SK-N-SH treated with all-trans-retinoic acid at 6 μM for 48 hours (cell line): ENCODE measurements around the gene LPAR2.

Source experiments
- ATAC-seq: fragments of 200-7000 bp; cut with Tn5 transposase; 3 replicates; pipeline ENCODE4 v1.9.1; 2020; ENCODE audit warnings: mild to moderate bottlenecking, moderate library complexity
- ARNTL ChIP-seq: fragments of 450-650 bp; formaldehyde crosslinking; IDR thresholded peaks from 2 replicates; pipeline ENCODE4 v1.5.0; 2020; ENCODE audit warnings: low read depth, mild to moderate bottlenecking, moderate library complexity, borderline replicate concordance
- BACH2 ChIP-seq: fragments of 250-450 bp; sonication (Bioruptor Pico); IDR thresholded peaks from 2 replicates; pipeline ENCODE4 v1.9.0; 2021; ENCODE audit warnings: mild to moderate bottlenecking, borderline replicate concordance
- ESRRG ChIP-seq: fragments of 250-450 bp; sonication (Bioruptor Pico); IDR thresholded peaks from 2 replicates; pipeline ENCODE4 v1.6.1; 2021; ENCODE audit warnings: mild to moderate bottlenecking
- GLIS3 ChIP-seq: fragments of 250-450 bp; sonication (Bioruptor Pico); IDR thresholded peaks from 2 replicates; pipeline ENCODE4 v1.5.0; 2020; ENCODE audit warnings: mild to moderate bottlenecking, moderate library complexity
- ISL1 ChIP-seq: fragments of 250-450 bp; sonication (Bioruptor Pico); IDR thresholded peaks from 2 replicates; pipeline ENCODE4 v2.1.2; 2022; ENCODE audit warnings: mild to moderate bottlenecking, moderate library complexity
- OSR1 ChIP-seq: fragments of 250-450 bp; sonication (Bioruptor Pico); IDR thresholded peaks from 2 replicates; pipeline ENCODE4 v1.8.0; 2022; ENCODE audit warnings: moderate library complexity, mild to moderate bottlenecking, inconsistent platforms
- PPARA ChIP-seq: fragments of 250-450 bp; sonication (Bioruptor Pico); IDR thresholded peaks from 2 replicates; pipeline ENCODE4 v1.5.0; 2020; ENCODE audit warnings: mild to moderate bottlenecking, borderline replicate concordance
- RARB ChIP-seq: fragments of 250-450 bp; sonication (Bioruptor Pico); IDR thresholded peaks from 2 replicates; pipeline ENCODE4 v1.8.0; 2021; ENCODE audit warnings: mild to moderate bottlenecking, moderate library complexity
- SNAI2 ChIP-seq: fragments of 250-450 bp; sonication (Bioruptor Pico); IDR thresholded peaks from 2 replicates; pipeline ENCODE4 v1.5.0; 2020; ENCODE audit warnings: mild to moderate bottlenecking, moderate library complexity
- TCF4 ChIP-seq: fragments of 250-450 bp; sonication (Bioruptor Pico); IDR thresholded peaks from 2 replicates; pipeline ENCODE4 v1.8.0; 2021; ENCODE audit warnings: mild to moderate bottlenecking, moderate library complexity, borderline replicate concordance
- TOX ChIP-seq: fragments of 250-450 bp; sonication (Bioruptor Pico); IDR thresholded peaks from 2 replicates; pipeline ENCODE4 v1.8.0; 2021; ENCODE audit warnings: mild to moderate bottlenecking, moderate library complexity, borderline replicate concordance
- ZC3H10 ChIP-seq: fragments of 250-450 bp; sonication (Bioruptor Pico); IDR thresholded peaks from 2 replicates; pipeline ENCODE4 v1.5.1; 2021; ENCODE audit warnings: mild to moderate bottlenecking, moderate library complexity
- ZFP3 ChIP-seq: fragments of 250-450 bp; sonication (Bioruptor Pico); IDR thresholded peaks from 2 replicates; pipeline ENCODE4 v1.5.0; 2020; ENCODE audit warnings: mild to moderate bottlenecking, moderate library complexity
- ZFP30 ChIP-seq: fragments of 450-650 bp; formaldehyde crosslinking; IDR thresholded peaks from 2 replicates; pipeline ENCODE4 v1.5.0; 2022; ENCODE audit warnings: mild to moderate bottlenecking, moderate library complexity
- ZNF565 ChIP-seq: fragments of 450-650 bp; formaldehyde crosslinking; conservative IDR thresholded peaks from 2 replicates; pipeline ENCODE4 v1.5.0; 2020; ENCODE audit warnings: low read depth, mild to moderate bottlenecking, moderate library complexity
- ZNF70 ChIP-seq: fragments of 450-650 bp; formaldehyde crosslinking; IDR thresholded peaks from 2 replicates; pipeline ENCODE4 v1.5.0; 2020; ENCODE audit warnings: mild to moderate bottlenecking, moderate library complexity
- TF ChIP-seq, protein P1 (sequence below): fragments of 250-450 bp; sonication (Bioruptor Pico); IDR thresholded peaks from 2 replicates; pipeline ENCODE4 v1.5.1; 2021; ENCODE audit warnings: mild to moderate bottlenecking, moderate library complexity
- TF ChIP-seq, protein P2 (sequence below): fragments of 250-450 bp; sonication (Bioruptor Pico); IDR thresholded peaks from 2 replicates; pipeline ENCODE4 v1.5.0; 2020; ENCODE audit warnings: mild to moderate bottlenecking, moderate library complexity
- TF ChIP-seq, protein P3 (sequence below): fragments of 250-450 bp; sonication (Bioruptor Pico); IDR thresholded peaks from 2 replicates; pipeline ENCODE4 v1.5.1; 2020; ENCODE audit warnings: low read depth, mild to moderate bottlenecking, moderate library complexity
- TF ChIP-seq, protein P4 (sequence below): fragments of 250-450 bp; sonication (Bioruptor Pico); IDR thresholded peaks from 2 replicates; pipeline ENCODE4 v1.8.0; 2020; ENCODE audit warnings: mild to moderate bottlenecking, moderate library complexity, borderline replicate concordance

Gene LPAR2

DNA sequence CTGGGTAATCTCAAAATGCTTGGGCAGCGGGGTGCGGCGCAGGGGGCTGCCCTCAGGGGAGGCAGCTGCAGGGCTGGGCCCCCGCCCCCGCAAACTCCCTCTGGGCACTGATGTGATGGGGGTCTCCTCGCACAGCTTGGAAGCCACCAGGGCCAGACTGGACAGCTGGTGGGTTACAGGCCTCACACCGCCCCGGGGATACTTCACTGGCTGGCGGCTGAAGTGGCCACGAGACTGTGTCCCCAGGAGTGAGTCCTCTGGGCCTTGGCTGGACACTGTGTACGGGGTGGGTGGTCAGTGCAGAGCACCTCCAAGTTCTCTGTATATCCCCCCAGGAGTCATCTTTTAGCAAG is 2.0 kb upstream of the LPAR2 start (continued):
- TF ChIP-seq TOX (CRISPR knock-in tag) (no peak), SNAI2 (CRISPR knock-in tag) (no peak)
- TF ChIP-seq, protein P1, sequence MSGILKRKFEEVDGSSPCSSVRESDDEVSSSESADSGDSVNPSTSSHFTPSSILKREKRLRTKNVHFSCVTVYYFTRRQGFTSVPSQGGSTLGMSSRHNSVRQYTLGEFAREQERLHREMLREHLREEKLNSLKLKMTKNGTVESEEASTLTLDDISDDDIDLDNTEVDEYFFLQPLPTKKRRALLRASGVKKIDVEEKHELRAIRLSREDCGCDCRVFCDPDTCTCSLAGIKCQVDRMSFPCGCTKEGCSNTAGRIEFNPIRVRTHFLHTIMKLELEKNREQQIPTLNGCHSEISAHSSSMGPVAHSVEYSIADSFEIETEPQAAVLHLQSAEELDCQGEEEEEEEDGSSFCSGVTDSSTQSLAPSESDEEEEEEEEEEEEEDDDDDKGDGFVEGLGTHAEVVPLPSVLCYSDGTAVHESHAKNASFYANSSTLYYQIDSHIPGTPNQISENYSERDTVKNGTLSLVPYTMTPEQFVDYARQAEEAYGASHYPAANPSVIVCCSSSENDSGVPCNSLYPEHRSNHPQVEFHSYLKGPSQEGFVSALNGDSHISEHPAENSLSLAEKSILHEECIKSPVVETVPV: no peak

DNA sequence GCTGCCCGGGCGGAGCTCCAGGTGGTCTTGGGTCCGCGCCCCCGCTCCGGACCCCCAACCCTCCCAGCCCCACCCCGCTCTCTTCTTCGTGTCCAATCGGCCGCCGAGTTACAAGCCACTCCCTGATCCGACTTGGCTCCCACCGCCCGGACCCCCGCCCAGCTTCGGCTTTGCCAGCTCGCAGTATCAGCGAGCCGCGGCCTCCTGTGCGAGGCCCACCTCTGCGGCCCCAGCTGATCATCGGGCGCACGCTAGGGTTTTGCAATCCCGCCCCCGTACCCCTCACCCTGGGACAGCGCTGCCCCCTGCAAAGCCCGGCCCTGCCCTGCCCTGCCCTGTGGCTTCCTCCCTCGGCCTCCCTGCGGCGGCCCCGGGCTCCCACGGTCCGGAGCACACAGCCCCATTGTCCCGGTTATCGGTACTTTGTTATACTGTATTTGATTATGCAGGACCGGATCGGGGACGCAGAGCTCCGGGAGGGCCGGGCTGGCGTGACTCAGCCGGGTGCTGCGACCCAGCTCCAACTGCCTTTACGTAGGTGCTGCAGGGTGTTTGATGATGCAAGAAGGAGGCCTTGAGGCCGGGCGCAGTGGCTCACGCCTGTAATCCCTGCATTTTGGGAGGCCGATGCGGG is 598 bp upstream of the LPAR2 start:
- ATAC-seq: peak; percentile 8
- no peak for TF ChIP-seq ZFP30 (CRISPR knock-in tag)
- TF ChIP-seq, protein P2, sequence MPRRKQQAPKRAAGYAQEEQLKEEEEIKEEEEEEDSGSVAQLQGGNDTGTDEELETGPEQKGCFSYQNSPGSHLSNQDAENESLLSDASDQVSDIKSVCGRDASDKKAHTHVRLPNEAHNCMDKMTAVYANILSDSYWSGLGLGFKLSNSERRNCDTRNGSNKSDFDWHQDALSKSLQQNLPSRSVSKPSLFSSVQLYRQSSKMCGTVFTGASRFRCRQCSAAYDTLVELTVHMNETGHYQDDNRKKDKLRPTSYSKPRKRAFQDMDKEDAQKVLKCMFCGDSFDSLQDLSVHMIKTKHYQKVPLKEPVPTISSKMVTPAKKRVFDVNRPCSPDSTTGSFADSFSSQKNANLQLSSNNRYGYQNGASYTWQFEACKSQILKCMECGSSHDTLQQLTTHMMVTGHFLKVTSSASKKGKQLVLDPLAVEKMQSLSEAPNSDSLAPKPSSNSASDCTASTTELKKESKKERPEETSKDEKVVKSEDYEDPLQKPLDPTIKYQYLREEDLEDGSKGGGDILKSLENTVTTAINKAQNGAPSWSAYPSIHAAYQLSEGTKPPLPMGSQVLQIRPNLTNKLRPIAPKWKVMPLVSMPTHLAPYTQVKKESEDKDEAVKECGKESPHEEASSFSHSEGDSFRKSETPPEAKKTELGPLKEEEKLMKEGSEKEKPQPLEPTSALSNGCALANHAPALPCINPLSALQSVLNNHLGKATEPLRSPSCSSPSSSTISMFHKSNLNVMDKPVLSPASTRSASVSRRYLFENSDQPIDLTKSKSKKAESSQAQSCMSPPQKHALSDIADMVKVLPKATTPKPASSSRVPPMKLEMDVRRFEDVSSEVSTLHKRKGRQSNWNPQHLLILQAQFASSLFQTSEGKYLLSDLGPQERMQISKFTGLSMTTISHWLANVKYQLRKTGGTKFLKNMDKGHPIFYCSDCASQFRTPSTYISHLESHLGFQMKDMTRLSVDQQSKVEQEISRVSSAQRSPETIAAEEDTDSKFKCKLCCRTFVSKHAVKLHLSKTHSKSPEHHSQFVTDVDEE: no peak
- TF ChIP-seq BACH2 (CRISPR knock-in tag): no peak
- TF ChIP-seq, protein P1: no peak
- TF ChIP-seq OSR1 (CRISPR knock-in tag): no peak
- no peak for TF ChIP-seq ESRRG
- no peak for TF ChIP-seq TOX (CRISPR knock-in tag)
- TF ChIP-seq ZNF565 (CRISPR knock-in tag): no peak
- no peak for TF ChIP-seq TCF4 (CRISPR knock-in tag)
- TF ChIP-seq, protein P3, sequence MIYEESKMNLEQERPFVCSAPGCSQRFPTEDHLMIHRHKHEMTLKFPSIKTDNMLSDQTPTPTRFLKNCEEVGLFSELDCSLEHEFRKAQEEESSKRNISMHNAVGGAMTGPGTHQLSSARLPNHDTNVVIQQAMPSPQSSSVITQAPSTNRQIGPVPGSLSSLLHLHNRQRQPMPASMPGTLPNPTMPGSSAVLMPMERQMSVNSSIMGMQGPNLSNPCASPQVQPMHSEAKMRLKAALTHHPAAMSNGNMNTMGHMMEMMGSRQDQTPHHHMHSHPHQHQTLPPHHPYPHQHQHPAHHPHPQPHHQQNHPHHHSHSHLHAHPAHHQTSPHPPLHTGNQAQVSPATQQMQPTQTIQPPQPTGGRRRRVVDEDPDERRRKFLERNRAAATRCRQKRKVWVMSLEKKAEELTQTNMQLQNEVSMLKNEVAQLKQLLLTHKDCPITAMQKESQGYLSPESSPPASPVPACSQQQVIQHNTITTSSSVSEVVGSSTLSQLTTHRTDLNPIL: no peak
- TF ChIP-seq GLIS3 (CRISPR knock-in tag): no peak

DNA sequence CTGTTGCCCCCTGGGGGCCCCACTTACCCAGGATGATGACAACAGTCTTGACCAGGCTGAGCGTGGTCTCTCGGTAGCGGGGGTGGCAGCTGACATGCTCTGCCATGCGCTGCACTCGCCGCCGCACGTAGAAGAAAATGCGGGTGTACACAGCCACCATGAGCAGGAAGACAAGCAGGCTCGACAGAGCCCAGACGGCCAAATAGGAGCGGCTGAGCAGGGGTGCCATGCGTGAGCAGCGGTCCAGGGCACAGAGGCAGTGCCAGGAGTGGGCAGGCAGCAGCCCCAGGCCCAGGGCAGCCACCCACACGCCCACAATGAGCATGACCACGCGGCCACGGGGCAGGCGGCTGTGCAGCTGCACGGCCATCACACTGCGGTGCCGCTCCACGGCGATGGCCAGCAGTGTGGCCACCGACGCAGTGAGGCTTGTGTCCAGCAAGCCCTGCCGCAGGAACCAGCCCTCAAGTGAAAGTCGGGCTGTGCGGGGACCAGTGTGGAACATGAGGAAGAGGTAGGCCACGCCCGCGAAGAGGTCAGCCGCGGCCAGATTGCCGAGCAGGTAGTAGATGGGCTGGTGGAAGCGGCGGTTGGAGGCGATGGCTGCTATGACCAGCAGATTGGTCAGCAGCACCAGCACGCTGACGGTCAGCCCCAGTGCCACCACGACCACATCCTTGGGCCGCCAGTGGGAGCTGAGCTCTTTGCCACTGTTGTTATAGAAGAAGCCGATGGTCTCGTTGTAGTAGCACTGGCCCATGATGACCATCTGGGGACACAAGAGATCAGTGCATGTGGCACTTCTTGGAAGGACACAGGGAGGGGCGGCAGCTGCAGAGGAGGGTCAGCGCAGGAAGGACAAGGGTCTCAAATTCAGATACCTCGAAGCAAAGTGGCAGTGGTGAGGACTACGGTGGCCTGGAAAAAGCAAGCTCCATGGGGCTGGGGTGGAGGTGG is 1.2 kb downstream of the LPAR2 start:
- ATAC-seq: no peak
- TF ChIP-seq ZFP3 (no peak), TCF4 (CRISPR knock-in tag) (no peak), OSR1 (CRISPR knock-in tag) (no peak), PPARA (no peak), ISL1 (CRISPR knock-in tag) (no peak), ESRRG (no peak), ZNF70 (CRISPR knock-in tag) (no peak), GLIS3 (CRISPR knock-in tag) (no peak), ZFP30 (CRISPR knock-in tag) (no peak), ARNTL (CRISPR knock-in tag) (no peak), ZC3H10 (CRISPR knock-in tag) (no peak), ZNF565 (CRISPR knock-in tag) (no peak), RARB (CRISPR knock-in tag) (no peak)
- TF ChIP-seq, protein P3: no peak
- TF ChIP-seq, protein P4, sequence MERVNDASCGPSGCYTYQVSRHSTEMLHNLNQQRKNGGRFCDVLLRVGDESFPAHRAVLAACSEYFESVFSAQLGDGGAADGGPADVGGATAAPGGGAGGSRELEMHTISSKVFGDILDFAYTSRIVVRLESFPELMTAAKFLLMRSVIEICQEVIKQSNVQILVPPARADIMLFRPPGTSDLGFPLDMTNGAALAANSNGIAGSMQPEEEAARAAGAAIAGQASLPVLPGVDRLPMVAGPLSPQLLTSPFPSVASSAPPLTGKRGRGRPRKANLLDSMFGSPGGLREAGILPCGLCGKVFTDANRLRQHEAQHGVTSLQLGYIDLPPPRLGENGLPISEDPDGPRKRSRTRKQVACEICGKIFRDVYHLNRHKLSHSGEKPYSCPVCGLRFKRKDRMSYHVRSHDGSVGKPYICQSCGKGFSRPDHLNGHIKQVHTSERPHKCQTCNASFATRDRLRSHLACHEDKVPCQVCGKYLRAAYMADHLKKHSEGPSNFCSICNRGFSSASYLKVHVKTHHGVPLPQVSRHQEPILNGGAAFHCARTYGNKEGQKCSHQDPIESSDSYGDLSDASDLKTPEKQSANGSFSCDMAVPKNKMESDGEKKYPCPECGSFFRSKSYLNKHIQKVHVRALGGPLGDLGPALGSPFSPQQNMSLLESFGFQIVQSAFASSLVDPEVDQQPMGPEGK (CRISPR knock-in tag): no peak
- TF ChIP-seq, protein P2: no peak
- TF ChIP-seq, protein P1: no peak
